A673 (cell line): ENCODE measurements around the gene ZNF75A. TPM values are rescaled to one million over a fixed set of nuclear protein-coding genes. Genes with fewer than 3 reads are reported as not detected.
A peak's percentile ranks its signal among the peaks of the same experiment; 100 is the strongest.

ENCODE experiments used
- BruUV-seq: library from RNA; stranded (reverse); fragments of 400-500 nt; replicated peaks from 2 replicates; lab custom pipeline; 2021; lab: Mats Ljungman, UMichigan
- CTCF ChIA-PET: fragments of 300-600 bp; sonication (Branson Sonifier 250); formaldehyde crosslinking; loops from one replicate; lab custom pipeline; 2022; ENCODE audit warnings: antibody characterized with exemption; lab: Charles Lee
- POLR2A ChIA-PET: fragments of 300-600 bp; sonication (Branson Sonifier 250); formaldehyde crosslinking; loops from one replicate; lab custom pipeline; 2022; ENCODE audit warnings: antibody characterized with exemption; ENCODE audit not compliant: low non-redundant PET; lab: Charles Lee
- DNase-seq: peaks from one replicate; pipeline ENCODE4 v3.0.0-alpha.2; 2015; ENCODE audit warnings: low spot score
- H3K27ac ChIP-seq: fragments of 200-600 bp; sonication (generic); 2 replicates; pipeline ENCODE4 v1.5.1; 2016; ENCODE audit warnings: mixed run types, low read depth, mild to moderate bottlenecking, mixed read lengths, antibody characterized with exemption, low read length; ENCODE audit not compliant: poor library complexity, severe bottlenecking
- H3K27me3 ChIP-seq: fragments of 200-600 bp; sonication (generic); replicated peaks from 2 replicates; pipeline ENCODE4 v1.6.1; 2017; ENCODE audit warnings: mixed run types, low read depth, mild to moderate bottlenecking, mixed read lengths, antibody characterized with exemption, low read length; ENCODE audit not compliant: insufficient read depth, poor library complexity
- H3K36me3 ChIP-seq: fragments of 200-600 bp; sonication (generic); 2 replicates; pipeline ENCODE4 v1.6.1; 2016; ENCODE audit warnings: mixed run types, mild to moderate bottlenecking, mixed read lengths, antibody characterized with exemption, low read length; ENCODE audit not compliant: insufficient read depth, poor library complexity, severe bottlenecking
- H3K4me1 ChIP-seq: fragments of 200-600 bp; sonication (generic); 2 replicates; pipeline ENCODE4 v1.6.1; 2017; ENCODE audit warnings: mixed run types, mild to moderate bottlenecking, mixed read lengths, antibody characterized with exemption, low read length; ENCODE audit not compliant: insufficient read depth, poor library complexity, severe bottlenecking
- H3K4me3 ChIP-seq: fragments of 200-600 bp; sonication (generic); 2 replicates; pipeline ENCODE4 v1.5.1; 2016; ENCODE audit warnings: low read depth, mixed run types, mild to moderate bottlenecking, mixed read lengths, low read length; ENCODE audit not compliant: poor library complexity, severe bottlenecking
- H3K9me3 ChIP-seq: fragments of 200-600 bp; sonication (generic); 2 replicates; pipeline ENCODE4 v1.6.1; 2016; ENCODE audit warnings: mixed run types, low read depth, mild to moderate bottlenecking, mixed read lengths, antibody characterized with exemption, low read length; ENCODE audit not compliant: poor library complexity, severe bottlenecking
- EZH2 ChIP-seq: fragments of 200-600 bp; sonication (generic); IDR thresholded peaks from 2 replicates; pipeline ENCODE4 v1.6.1; 2017; ENCODE audit warnings: borderline replicate concordance, low read depth, mild to moderate bottlenecking, mixed read lengths, antibody characterized with exemption, low read length; ENCODE audit not compliant: poor library complexity, severe bottlenecking
- intact Hi-C: fragments of 100-400 bp; cut with micrococcal nuclease; formaldehyde crosslinking; loops from one replicate; pipeline ENCODE4 v1.10.0; 2022; ENCODE audit not compliant: unreplicated experiment
- total RNA-seq: library from RNA; stranded (reverse); gene quantifications from 2 replicates; pipeline ENCODE4 v1.2.3, GENCODE V29; 2021
- TF ChIP-seq, protein P1 (sequence below): fragments of 300-800, 200-600 bp; sonication (generic); conservative IDR thresholded peaks from 2 replicates; pipeline ENCODE4 v1.5.1; 2017; ENCODE audit warnings: low read depth, mild to moderate bottlenecking, antibody characterized with exemption, low read length, moderate library complexity, mixed read lengths

ZNF75A gene
- total RNA-seq, 1 experiment from 2014 or later, result 44.5 TPM

DNA sequence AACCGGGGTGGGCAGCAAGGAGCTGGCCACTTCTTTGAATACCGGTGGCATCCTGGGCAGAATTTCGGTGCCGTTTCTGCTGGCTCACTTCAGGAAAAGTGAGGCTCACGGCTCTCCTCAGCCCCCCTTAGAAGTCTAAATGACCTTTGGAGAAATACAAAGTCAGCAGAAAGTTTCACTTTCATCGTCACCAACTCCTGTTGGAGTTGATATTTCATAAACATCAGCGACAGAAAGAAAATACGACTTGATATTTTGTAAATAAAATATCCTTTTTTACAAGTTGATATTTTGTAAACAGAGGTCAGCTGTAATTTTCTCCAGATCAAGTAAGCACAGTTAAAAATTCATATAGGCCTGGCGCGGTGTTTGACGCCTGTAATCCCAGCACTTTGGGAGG, 781 bp downstream of the ZNF75A start:
- POLR2A ChIA-PET, result no interaction called here
- H3K4me3 ChIP-seq, result peak overlapping the region; percentile 61
- peak overlapping the region; percentile 90 for H3K27ac ChIP-seq
- intact Hi-C loops, result no loop called here
- H3K9me3 ChIP-seq, result peaks cover 77% of the 10 kb centered on the region
- peaks cover 52% of the 10 kb centered on the region for H3K36me3 ChIP-seq
- no peaks in the 10 kb centered on the region for H3K27me3 ChIP-seq
- TF ChIP-seq, protein P1, sequence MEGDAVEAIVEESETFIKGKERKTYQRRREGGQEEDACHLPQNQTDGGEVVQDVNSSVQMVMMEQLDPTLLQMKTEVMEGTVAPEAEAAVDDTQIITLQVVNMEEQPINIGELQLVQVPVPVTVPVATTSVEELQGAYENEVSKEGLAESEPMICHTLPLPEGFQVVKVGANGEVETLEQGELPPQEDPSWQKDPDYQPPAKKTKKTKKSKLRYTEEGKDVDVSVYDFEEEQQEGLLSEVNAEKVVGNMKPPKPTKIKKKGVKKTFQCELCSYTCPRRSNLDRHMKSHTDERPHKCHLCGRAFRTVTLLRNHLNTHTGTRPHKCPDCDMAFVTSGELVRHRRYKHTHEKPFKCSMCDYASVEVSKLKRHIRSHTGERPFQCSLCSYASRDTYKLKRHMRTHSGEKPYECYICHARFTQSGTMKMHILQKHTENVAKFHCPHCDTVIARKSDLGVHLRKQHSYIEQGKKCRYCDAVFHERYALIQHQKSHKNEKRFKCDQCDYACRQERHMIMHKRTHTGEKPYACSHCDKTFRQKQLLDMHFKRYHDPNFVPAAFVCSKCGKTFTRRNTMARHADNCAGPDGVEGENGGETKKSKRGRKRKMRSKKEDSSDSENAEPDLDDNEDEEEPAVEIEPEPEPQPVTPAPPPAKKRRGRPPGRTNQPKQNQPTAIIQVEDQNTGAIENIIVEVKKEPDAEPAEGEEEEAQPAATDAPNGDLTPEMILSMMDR, result no peak
- TF ChIP-seq EZH2, result no peak
- H3K4me1 ChIP-seq, result peaks cover 6% of the 10 kb centered on the region
- DNase-seq, result no peak
- TSS peak; percentile 33 for BruUV-seq
- CTCF ChIA-PET, result no interaction called here

DNA sequence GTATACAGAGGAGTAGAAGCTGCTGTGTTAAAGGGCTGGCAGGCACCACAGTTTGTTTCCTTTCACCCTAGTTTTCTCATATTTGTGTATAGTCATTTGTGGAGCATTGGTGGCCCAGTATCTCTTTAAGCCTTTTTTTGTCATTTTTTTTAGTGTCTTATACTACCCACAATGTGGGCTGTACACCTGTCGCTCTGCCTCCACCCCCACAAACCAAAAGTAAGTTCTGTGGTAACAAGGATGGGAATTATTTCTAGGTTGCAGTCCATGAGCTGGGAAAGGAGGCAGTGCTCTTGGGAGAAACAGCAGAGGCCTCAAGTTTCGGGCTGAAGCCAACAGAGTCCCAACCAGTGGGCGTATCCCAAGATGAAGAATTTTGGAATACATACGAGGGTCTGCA, 6.2 kb downstream of the ZNF75A start:
- H3K4me1 ChIP-seq, result no peaks in the 10 kb centered on the region
- H3K36me3 ChIP-seq, result peaks cover 78% of the 10 kb centered on the region
- H3K9me3 ChIP-seq, result peaks cover 70% of the 10 kb centered on the region
- H3K27ac ChIP-seq, result no peak overlapping the region
- H3K4me3 ChIP-seq, result no peak overlapping the region
- H3K27me3 ChIP-seq, result no peaks in the 10 kb centered on the region
- ChIA-PET POLR2A (no interaction called here), CTCF (no interaction called here)
- BruUV-seq, result no TSS peak
- intact Hi-C loops, result no loop called here
- DNase-seq, result no peak
- TF ChIP-seq, protein P1, result no peak
- TF ChIP-seq EZH2, result no peak

DNA sequence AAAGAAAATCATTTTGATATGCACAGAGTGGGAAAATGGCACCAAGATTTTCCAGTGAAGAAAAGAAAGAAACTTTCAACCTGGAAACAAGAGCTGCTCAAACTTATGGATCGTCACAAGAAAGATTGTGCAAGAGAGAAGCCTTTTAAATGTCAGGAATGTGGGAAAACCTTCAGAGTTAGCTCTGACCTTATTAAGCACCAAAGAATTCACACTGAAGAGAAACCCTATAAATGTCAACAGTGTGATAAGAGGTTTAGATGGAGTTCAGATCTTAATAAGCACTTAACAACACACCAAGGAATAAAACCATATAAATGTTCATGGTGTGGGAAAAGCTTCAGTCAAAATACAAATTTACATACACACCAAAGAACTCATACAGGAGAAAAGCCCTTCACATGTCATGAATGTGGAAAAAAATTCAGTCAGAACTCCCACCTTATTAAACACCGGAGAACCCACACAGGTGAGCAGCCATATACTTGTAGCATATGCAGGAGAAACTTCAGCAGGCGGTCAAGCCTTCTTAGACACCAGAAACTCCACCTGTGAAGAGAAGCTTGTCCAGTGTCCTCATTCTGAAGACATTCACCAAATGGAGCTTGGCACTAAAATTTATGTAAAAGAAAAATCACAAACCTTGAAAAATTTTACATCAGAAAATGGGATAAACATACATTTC, 12.2 kb downstream of the ZNF75A start:
- CTCF ChIA-PET, result no interaction called here
- H3K9me3 ChIP-seq, result peaks cover 82% of the 10 kb centered on the region
- no peak overlapping the region for H3K27ac ChIP-seq
- no peak overlapping the region for H3K4me3 ChIP-seq
- no peaks in the 10 kb centered on the region for H3K4me1 ChIP-seq
- no peak for DNase-seq
- intact Hi-C loops, result no loop called here
- POLR2A ChIA-PET, result no interaction called here
- peaks cover 55% of the 10 kb centered on the region for H3K36me3 ChIP-seq
- TSS peak; percentile 23 for BruUV-seq
- H3K27me3 ChIP-seq, result no peaks in the 10 kb centered on the region
- no peak for TF ChIP-seq EZH2
- TF ChIP-seq, protein P1, result no peak
